ENCODE data around the gene CYB561D2. TPM values are rescaled to one million over a fixed set of nuclear protein-coding genes. Genes with fewer than 3 reads are reported as not detected.

The CYB561D2 gene
- total and polyA plus RNA-seq, 2 donors (not counting 3 experiments of a cell fraction or from before 2014, with no cell fraction given) = 13.6 to 46.0 TPM

GRCh38 chr3:50345008-50345407 is 5.7 kb upstream of the CYB561D2 start:
- BruUV-seq (replicated peaks) = no TSS peak
- intact Hi-C loops (cut with micrococcal nuclease) = loop anchor here (5.0 kb wide), 1 partner anchor 92 kb away; no protein-coding TSS in a partner anchor
- CTCF ChIA-PET = interaction anchor here (0.7 to 7.7 kb wide), 4 partner anchors 9 to 196 kb away, joined by 3 to 165 read pairs (median 4); no protein-coding TSS in a partner anchor

More at GRCh38 chr3:50345008-50345407, 5.7 kb upstream of the CYB561D2 start:
- peak overlapping the region; percentile 50 for H3K4me2 ChIP-seq (ENCODE audit: insufficient read depth, low read length)
- no peak for FAIRE-seq
- TF ChIP-seq CTCF (IDR thresholded peaks at IDR 0.05; ENCODE audit: extremely low read depth in 1 of 2, insufficient read depth in 1 of 2, low read depth in 1 of 2, low read length in 2 of 2) (no peak), JUN (IDR thresholded peaks at IDR 0.05; ENCODE audit: borderline replicate concordance, insufficient read depth, insufficient read length, low read depth) (no peak), EZH2 (IDR thresholded peaks at IDR 0.05; ENCODE audit: borderline replicate concordance, low read depth, low read length, severe bottlenecking) (no peak), POLR2AphosphoS5 (IDR thresholded peaks at IDR 0.05; ENCODE audit: insufficient read depth, low read depth, low read length) (no peak), GATA2 (IDR thresholded peaks at IDR 0.05; ENCODE audit: insufficient read depth, insufficient read length, low read depth, low read length) (no peak), FOS (IDR thresholded peaks at IDR 0.05; ENCODE audit: borderline replicate concordance, insufficient read depth, low read length) (no peak), MAX (IDR thresholded peaks at IDR 0.05; ENCODE audit: insufficient read depth, insufficient read length) (no peak)
- no peak overlapping the region for H3K27ac ChIP-seq (ENCODE audit: insufficient read depth, low read depth, low read length)
- DNase-seq (ENCODE audit: low read depth, low spot score) = no peak
- POLR2A ChIA-PET = no interaction called here
- peaks cover 0 to 4% of the 10 kb centered on the region in 2 experiments for H3K36me3 ChIP-seq (ENCODE audit: control insufficient read depth in 2 of 2, extremely low read depth in 1 of 2, insufficient read depth in 2 of 2, low read length in 2 of 2)
- no peaks in the 10 kb centered on the region for H3K27me3 ChIP-seq (ENCODE audit: control insufficient read depth in 2 of 2, insufficient read depth in 2 of 2, low read length in 2 of 2)
- H4K20me1 ChIP-seq (replicated peaks; ENCODE audit: control insufficient read depth, extremely low read depth, insufficient read depth, low read length) = no peaks in the 10 kb centered on the region
- no peaks in the 10 kb centered on the region for H3K79me2 ChIP-seq (ENCODE audit: control insufficient read depth, insufficient read depth, low read length)
- H3K4me3 ChIP-seq (replicated peaks in 1 of 3; ENCODE audit: insufficient read depth in 1 of 3, low read depth in 1 of 3, low read length in 3 of 3) = no peak overlapping the region
- dilution Hi-C loops (cut with MboI; ENCODE audit: extremely low pct_ligation_motif_present, low sequenced_read_pairs) = no loop called here
- H3K9ac ChIP-seq (replicated peaks; ENCODE audit: extremely low read depth, insufficient read depth, low read length) = no peak overlapping the region
- H2AFZ ChIP-seq (ENCODE audit: low read depth, low read length) = no peak overlapping the region
- peaks cover 17% of the 10 kb centered on the region for H3K4me1 ChIP-seq (ENCODE audit: control insufficient read depth, extremely low read depth, insufficient read depth, low read length)
- H3K9me1 ChIP-seq (replicated peaks; ENCODE audit: control insufficient read depth, extremely low read depth, insufficient read depth, low read length) = no peaks in the 10 kb centered on the region
- H3K9me3 ChIP-seq (replicated peaks; ENCODE audit: control insufficient read depth, insufficient read depth, low read length) = no peaks in the 10 kb centered on the region
